HG02623 (cell line): ENCODE results near the gene CARMIL3.
A peak's percentile ranks its signal among the peaks of the same experiment; 100 is the strongest.
"Not testable (repeated sequence)": the region's sequence is repeated elsewhere in the genome, so short reads cannot be mapped to it uniquely, and the experiment has no call there.

Source experiments
- ATAC-seq: cut with Tn5 transposase; IDR thresholded peaks from one replicate; pipeline ENCODE4 v1.9.1; 2021; ENCODE audit warnings: moderate library complexity; ENCODE audit not compliant: unreplicated experiment

Gene CARMIL3

GRCh38 chr14:24093207-24093900 is 41.5 kb downstream of the CARMIL3 start:
- no peak for ATAC-seq

- ATAC-seq: peak; percentile 41
Observed at GRCh38 chr14:24093901-24094840, 42.4 kb downstream of the CARMIL3 start, which contains the start of gene PCK2. Gene PCK2 (plus strand): TSS chr14:24094311. CDS start chr14:24094406, 95 bp downstream.

GRCh38 chr14:24094841-24095270 is 43.0 kb downstream of the CARMIL3 start:
- ATAC-seq: no peak

- ATAC-seq: peak; percentile 68
Observed at GRCh38 chr14:24095271-24096068, 43.7 kb downstream of the CARMIL3 start.

- ATAC-seq: no peak
Observed at GRCh38 chr14:24096545-24097181, 44.9 kb downstream of the CARMIL3 start.

- no peak for ATAC-seq
Observed at GRCh38 chr14:24098229-24098926, 46.6 kb downstream of the CARMIL3 start.

- no peak for ATAC-seq
Observed at GRCh38 chr14:24098927-24099813, 47.4 kb downstream of the CARMIL3 start.

- ATAC-seq: no peak
Observed at GRCh38 chr14:24100197-24100981, 48.6 kb downstream of the CARMIL3 start.

GRCh38 chr14:24100982-24101494 is 49.2 kb downstream of the CARMIL3 start:
- no peak for ATAC-seq

GRCh38 chr14:24102357-24103048 is 50.7 kb downstream of the CARMIL3 start:
- ATAC-seq: no peak

- no peak for ATAC-seq
Observed at GRCh38 chr14:24103451-24103850, 51.6 kb downstream of the CARMIL3 start.

GRCh38 chr14:24105609-24106239 is 53.9 kb downstream of the CARMIL3 start:
- ATAC-seq: not testable (repeated sequence)

- ATAC-seq: no peak
Observed at GRCh38 chr14:24106672-24107271, 55.0 kb downstream of the CARMIL3 start.

- ATAC-seq: peak; percentile 29
Observed at GRCh38 chr14:24108336-24108874, 56.6 kb downstream of the CARMIL3 start.

GRCh38 chr14:24110060-24110459 is 58.3 kb downstream of the CARMIL3 start:
- no peak for ATAC-seq

- no peak for ATAC-seq
Observed at GRCh38 chr14:24110523-24110922, 58.7 kb downstream of the CARMIL3 start.
